ENCODE data around the gene CACNB1. TPM values are rescaled to one million over a fixed set of nuclear protein-coding genes. Genes with fewer than 3 reads are reported as not detected.

CACNB1 gene
- total and polyA plus RNA-seq, 2 experiments from 2014 or later, result 1.9 to 4.2 TPM

GRCh38 chr17:39177256-39177655 is 20.2 kb downstream of the CACNB1 start:
- Histone ChIP-seq H2AFZ (no peak overlapping the region), H4K20me1 (ENCODE audit: insufficient read depth, poor library complexity, severe bottlenecking) (no peaks in the 10 kb centered on the region), H3K79me2 (no peaks in the 10 kb centered on the region), H3K9me3 (ENCODE audit: low read depth) (no peaks in the 10 kb centered on the region), H3K27me3 (no peaks in the 10 kb centered on the region), H3K4me1 (ENCODE audit: insufficient read depth) (no peaks in the 10 kb centered on the region), H3K4me2 (no peak overlapping the region), H3K4me3 (no peak overlapping the region), H3K9me2 (replicated peaks; ENCODE audit: insufficient read depth) (no peaks in the 10 kb centered on the region), H3K27ac (no peak overlapping the region), H3K36me3 (replicated peaks; ENCODE audit: insufficient read depth, low read depth) (no peaks in the 10 kb centered on the region)
- 91% methylated on average over 12 of the region's 12 CpGs for WGBS (ENCODE audit: low lambda C conversion rate, missing lambda C conversion rate)
- DNase-seq (ENCODE audit: low spot score), result no peak
- TF ChIP-seq CTCF (IDR thresholded peaks at IDR 0.05; ENCODE audit: poor library complexity) (no peak), EZH2 (IDR thresholded peaks at IDR 0.05; ENCODE audit: borderline replicate concordance) (no peak), EZH2phosphoT487 (IDR thresholded peaks at IDR 0.05; ENCODE audit: low read depth, severe bottlenecking, unreplicated experiment) (no peak)

GRCh38 chr17:39175695-39176093 is 21.8 kb downstream of the CACNB1 start:
- Histone ChIP-seq H3K9me2 (replicated peaks; ENCODE audit: insufficient read depth) (no peaks in the 10 kb centered on the region), H3K79me2 (no peaks in the 10 kb centered on the region), H4K20me1 (ENCODE audit: insufficient read depth, poor library complexity, severe bottlenecking) (no peaks in the 10 kb centered on the region), H3K27me3 (no peaks in the 10 kb centered on the region), H3K4me3 (no peak overlapping the region), H3K27ac (no peak overlapping the region), H3K4me1 (ENCODE audit: insufficient read depth) (no peaks in the 10 kb centered on the region), H2AFZ (no peak overlapping the region), H3K36me3 (replicated peaks; ENCODE audit: insufficient read depth, low read depth) (no peaks in the 10 kb centered on the region), H3K9me3 (ENCODE audit: low read depth) (no peaks in the 10 kb centered on the region), H3K4me2 (no peak overlapping the region)
- no peak for DNase-seq (ENCODE audit: low spot score)
- TF ChIP-seq CTCF (IDR thresholded peaks at IDR 0.05; ENCODE audit: poor library complexity) (no peak), EZH2 (IDR thresholded peaks at IDR 0.05; ENCODE audit: borderline replicate concordance) (no peak), EZH2phosphoT487 (IDR thresholded peaks at IDR 0.05; ENCODE audit: low read depth, severe bottlenecking, unreplicated experiment) (no peak)
- WGBS (ENCODE audit: low lambda C conversion rate, missing lambda C conversion rate), result 84% methylated on average over 10 of the region's 10 CpGs

GRCh38 chr17:39174920-39175694 is 22.4 kb downstream of the CACNB1 start:
- TF ChIP-seq EZH2 (IDR thresholded peaks at IDR 0.05; ENCODE audit: borderline replicate concordance) (no peak), CTCF (IDR thresholded peaks at IDR 0.05; ENCODE audit: poor library complexity) (peak; percentile 74)
- H3K4me1 ChIP-seq (ENCODE audit: insufficient read depth), result no peaks in the 10 kb centered on the region
- DNase-seq (ENCODE audit: low spot score), result peak; percentile 85
- H4K20me1 ChIP-seq (ENCODE audit: insufficient read depth, poor library complexity, severe bottlenecking), result no peaks in the 10 kb centered on the region
- no peak overlapping the region for H3K27ac ChIP-seq
- no peaks in the 10 kb centered on the region for H3K9me2 ChIP-seq (replicated peaks; ENCODE audit: insufficient read depth)
- H3K27me3 ChIP-seq, result no peaks in the 10 kb centered on the region
- H3K9me3 ChIP-seq (ENCODE audit: low read depth), result no peaks in the 10 kb centered on the region
- no peak overlapping the region for H3K4me3 ChIP-seq
- no peaks in the 10 kb centered on the region for H3K79me2 ChIP-seq
- H3K36me3 ChIP-seq (replicated peaks; ENCODE audit: insufficient read depth, low read depth), result no peaks in the 10 kb centered on the region
- H2AFZ ChIP-seq, result no peak overlapping the region
- H3K4me2 ChIP-seq, result no peak overlapping the region
- WGBS (ENCODE audit: low lambda C conversion rate, missing lambda C conversion rate), result 75% methylated on average over 28 of the region's 35 CpGs

Data from hepatocyte (in vitro differentiated cells).